Measurements from ENCODE around the gene SOBP.

- TF ChIP-seq, protein P1, sequence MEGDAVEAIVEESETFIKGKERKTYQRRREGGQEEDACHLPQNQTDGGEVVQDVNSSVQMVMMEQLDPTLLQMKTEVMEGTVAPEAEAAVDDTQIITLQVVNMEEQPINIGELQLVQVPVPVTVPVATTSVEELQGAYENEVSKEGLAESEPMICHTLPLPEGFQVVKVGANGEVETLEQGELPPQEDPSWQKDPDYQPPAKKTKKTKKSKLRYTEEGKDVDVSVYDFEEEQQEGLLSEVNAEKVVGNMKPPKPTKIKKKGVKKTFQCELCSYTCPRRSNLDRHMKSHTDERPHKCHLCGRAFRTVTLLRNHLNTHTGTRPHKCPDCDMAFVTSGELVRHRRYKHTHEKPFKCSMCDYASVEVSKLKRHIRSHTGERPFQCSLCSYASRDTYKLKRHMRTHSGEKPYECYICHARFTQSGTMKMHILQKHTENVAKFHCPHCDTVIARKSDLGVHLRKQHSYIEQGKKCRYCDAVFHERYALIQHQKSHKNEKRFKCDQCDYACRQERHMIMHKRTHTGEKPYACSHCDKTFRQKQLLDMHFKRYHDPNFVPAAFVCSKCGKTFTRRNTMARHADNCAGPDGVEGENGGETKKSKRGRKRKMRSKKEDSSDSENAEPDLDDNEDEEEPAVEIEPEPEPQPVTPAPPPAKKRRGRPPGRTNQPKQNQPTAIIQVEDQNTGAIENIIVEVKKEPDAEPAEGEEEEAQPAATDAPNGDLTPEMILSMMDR (IDR thresholded peaks at IDR 0.05; ENCODE audit: low read depth, low read length), result no peak
- TF ChIP-seq EZH2phosphoT487 (IDR thresholded peaks at IDR 0.05; ENCODE audit: low read depth), result no peak
Observed at GRCh38 chr6:107511511-107511993, 21.6 kb downstream of the SOBP start.
